Keratinocyte (primary cell): Measurements from ENCODE around the gene HUS1. TPM values are rescaled to one million over a fixed set of nuclear protein-coding genes. Genes with fewer than 3 reads are reported as not detected.
A peak's percentile ranks its signal among the peaks of the same experiment; 100 is the strongest.

Experiments
- DNase-seq: peaks from one replicate; pipeline ENCODE4 v3.0.0-alpha.2; 2011; ENCODE audit warnings: low read depth, missing footprints, low spot score
- FAIRE-seq: peaks from 2 replicates; lab custom pipeline; 2011; peaks lifted over from hg19 to GRCh38; lab: Jason Lieb, UNC
- H2AFZ ChIP-seq: 2 replicates; pipeline ENCODE4 v1.6.0; 2012; ENCODE audit warnings: low read length, control low read depth, inconsistent platforms; ENCODE audit not compliant: control insufficient read depth
- H3K27ac ChIP-seq: 2 replicates; pipeline ENCODE4 v1.5.1; 2011; ENCODE audit warnings: low read length; ENCODE audit not compliant: control insufficient read depth, insufficient read depth
- H3K27me3 ChIP-seq: 3 replicates; pipeline ENCODE4 v1.6.0; 2011; ENCODE audit warnings: low read length; ENCODE audit not compliant: control insufficient read depth, insufficient read depth; ENCODE audit errors: extremely low read depth
- H3K36me3 ChIP-seq, 2 experiments: 2 replicates in 1 of 2; 3 replicates in 1 of 2; pipeline ENCODE4 v1.5.1; 2011; ENCODE audit warnings: low read length in 2 of 2, mild to moderate bottlenecking in 1 of 2; ENCODE audit not compliant: control insufficient read depth in 2 of 2, insufficient read depth in 2 of 2; ENCODE audit errors: extremely low read depth in 1 of 2
- H3K4me1 ChIP-seq: 3 replicates; pipeline ENCODE4 v1.5.1; 2011; ENCODE audit warnings: low read length; ENCODE audit not compliant: control insufficient read depth, insufficient read depth; ENCODE audit errors: extremely low read depth
- H3K4me2 ChIP-seq: 3 replicates; pipeline ENCODE4 v1.6.0; 2011; ENCODE audit warnings: low read depth, low read length; ENCODE audit not compliant: control insufficient read depth, insufficient read depth; ENCODE audit errors: extremely low read depth
- H3K4me3 ChIP-seq, 3 experiments: fragments of 200-600 bp in 1 of 3; sonication (generic) in 1 of 3; 2 replicates in 2 of 3; 3 replicates in 1 of 3; pipeline ENCODE4 v1.5.1; 2011 to 2016; ENCODE audit warnings: low read length in 3 of 3, mild to moderate bottlenecking in 3 of 3, control low read depth in 2 of 3, inconsistent platforms in 1 of 3, low read depth in 1 of 3, mixed read lengths in 1 of 3, mixed run types in 1 of 3, moderate library complexity in 1 of 3; ENCODE audit not compliant: control insufficient read depth in 2 of 3, insufficient read depth in 2 of 3; ENCODE audit errors: extremely low read depth in 1 of 3
- H3K79me2 ChIP-seq: 2 replicates; pipeline ENCODE4 v1.6.0; 2012; ENCODE audit warnings: low read length; ENCODE audit not compliant: control insufficient read depth, insufficient read depth
- H3K9ac ChIP-seq: 3 replicates; pipeline ENCODE4 v1.6.0; 2011; ENCODE audit warnings: low read length; ENCODE audit not compliant: control insufficient read depth, insufficient read depth; ENCODE audit errors: extremely low read depth
- H3K9me1 ChIP-seq: 3 replicates; pipeline ENCODE4 v1.6.0; 2011; ENCODE audit warnings: low read length; ENCODE audit not compliant: control insufficient read depth, insufficient read depth; ENCODE audit errors: extremely low read depth
- H3K9me3 ChIP-seq: 2 replicates; pipeline ENCODE4 v1.5.1; 2012; ENCODE audit warnings: low read depth, low read length; ENCODE audit not compliant: control insufficient read depth
- H4K20me1 ChIP-seq: 3 replicates; pipeline ENCODE4 v1.6.0; 2011; ENCODE audit warnings: low read length; ENCODE audit not compliant: control insufficient read depth, insufficient read depth; ENCODE audit errors: extremely low read depth
- EZH2 ChIP-seq: IDR thresholded peaks from one replicate; pipeline ENCODE4 v1.6.1; 2012; ENCODE audit warnings: inconsistent platforms, mild to moderate bottlenecking, low read length, moderate library complexity
- dilution Hi-C: fragments of 300-500 bp; cut with MboI; formaldehyde crosslinking; loops from one replicate; pipeline ENCODE4 v1.7.0; 2020; ENCODE audit warnings: low sequenced_read_pairs; ENCODE audit not compliant: extremely low pct_ligation_motif_present
- polyA minus RNA-seq, 3 experiments: library from RNA; depleted of rRNA, polyadenylated mRNA; stranded (reverse); fragments of >200 nt; gene quantifications; 1 replicate in 1 of 3; 2 replicates in 1 of 3; 3 replicates in 1 of 3; pipeline ENCODE4 v1.2.3, GENCODE V29; 2011
- polyA plus RNA-seq, 5 experiments: library from polyadenylated mRNA; depleted of rRNA in 3 of 5; stranded (reverse) in 3 of 5; stranded (forward) in 1 of 5; unstranded in 1 of 5; fragments of >200 nt; gene quantifications; 1 replicate in 1 of 5; 2 replicates in 3 of 5; 3 replicates in 1 of 5; pipeline versions ENCODE4 v1.2.1 to v1.2.3, GENCODE V29; 2011 to 2012; ENCODE audit warnings: missing spikeins in 2 of 5, low read depth in 1 of 5, low replicate concordance in 1 of 5
- TF ChIP-seq, protein P1 (sequence below), 3 experiments: IDR thresholded peaks in 1 of 3; conservative IDR thresholded peaks in 1 of 3; optimal IDR thresholded peaks in 1 of 3; 2 replicates in 2 of 3; 3 replicates in 1 of 3; pipeline versions ENCODE3 to v1.5.1; 2011; ENCODE audit warnings: low read length in 3 of 3, mild to moderate bottlenecking in 3 of 3, moderate library complexity in 2 of 3, control low read depth in 1 of 3, inconsistent platforms in 1 of 3; ENCODE audit not compliant: insufficient read depth in 2 of 3; ENCODE audit errors: extremely low read depth in 1 of 3

HUS1 gene
- polyA plus RNA-seq, result 24.7 to 36.3 TPM (median 29.8 TPM) in 3 replicates
- polyA plus RNA-seq (2011; ENCODE audit: low read depth), result 12.5 TPM
- polyA plus RNA-seq (2011; cell fraction: cytosol; rRNA removed), result 22.8 and 39.5 TPM in 2 replicates
- polyA plus RNA-seq (2011; cell fraction: nucleus; rRNA removed), result 30.5 and 38.1 TPM in 2 replicates
- 18.5 TPM in 2 replicates for polyA plus RNA-seq (2012; ENCODE audit: low replicate concordance)
- polyA minus RNA-seq, result 11.2 to 43.8 TPM (median 27.8 TPM) in 3 replicates
- 17.5 TPM for polyA minus RNA-seq (2011; cell fraction: cytosol; rRNA and poly(A)+ RNA removed)
- polyA minus RNA-seq (2011; cell fraction: nucleus; rRNA and poly(A)+ RNA removed), result 12.8 and 27.0 TPM in 2 replicates

DNA sequence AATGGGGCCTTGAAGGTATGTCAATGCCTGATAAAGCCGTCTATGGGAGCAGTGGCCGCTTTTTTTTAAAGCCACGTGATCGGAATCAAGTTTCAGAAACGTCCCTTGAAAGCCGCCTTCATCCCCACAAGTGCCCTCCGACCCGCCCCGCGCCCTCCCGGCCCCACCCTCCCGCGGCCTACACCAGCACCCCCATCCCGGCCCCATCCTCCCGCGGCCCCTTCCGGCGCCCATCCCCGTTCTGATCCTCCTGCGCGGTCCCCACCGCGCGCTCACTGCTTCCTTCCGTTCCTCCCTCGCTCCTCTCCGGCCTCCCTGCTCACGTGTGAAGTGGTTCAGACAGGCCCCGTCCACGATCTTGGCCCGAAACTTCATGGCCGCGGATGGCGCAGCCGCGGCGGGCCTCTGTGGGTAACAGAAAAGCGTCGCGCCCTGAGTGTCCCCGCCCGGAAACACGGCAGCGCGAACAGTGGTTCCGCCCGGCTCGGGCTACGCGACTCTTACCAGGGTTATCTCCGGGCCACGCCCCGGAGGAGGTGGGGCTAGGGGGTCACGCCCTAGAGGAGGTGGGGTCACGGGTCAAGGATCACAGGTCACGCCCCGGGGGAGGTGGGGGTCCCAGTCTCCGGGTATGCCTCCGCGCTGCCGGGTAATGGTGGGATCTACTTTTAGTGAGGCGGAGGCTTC lies at the start of gene HUS1:
Gene HUS1 (minus strand): TSS at position 471 of the 687 bp plus-strand sequence. CDS start 96 bp downstream, at position 375.
- H3K36me3 ChIP-seq, result peaks cover 13 to 16% of the 10 kb centered on the region in 2 experiments
- H3K9ac ChIP-seq, result peak within 1 kb of the TSS; percentile 82
- H3K4me2 ChIP-seq, result peak within 1 kb of the TSS; percentile 85
- peaks cover 7% of the 10 kb centered on the region for H3K4me1 ChIP-seq
- peaks cover 11% of the 10 kb centered on the region for H3K79me2 ChIP-seq
- peak within 1 kb of the TSS; percentile 68 to 89 (median 70) for H3K4me3 ChIP-seq
- H3K27ac ChIP-seq, result peak within 1 kb of the TSS; percentile 69
- H4K20me1 ChIP-seq, result no peaks in the 10 kb centered on the region
- peak; percentile 19 for DNase-seq
- no peaks in the 10 kb centered on the region for H3K9me1 ChIP-seq
- H3K27me3 ChIP-seq, result no peaks in the 10 kb centered on the region
- TF ChIP-seq, protein P1, sequence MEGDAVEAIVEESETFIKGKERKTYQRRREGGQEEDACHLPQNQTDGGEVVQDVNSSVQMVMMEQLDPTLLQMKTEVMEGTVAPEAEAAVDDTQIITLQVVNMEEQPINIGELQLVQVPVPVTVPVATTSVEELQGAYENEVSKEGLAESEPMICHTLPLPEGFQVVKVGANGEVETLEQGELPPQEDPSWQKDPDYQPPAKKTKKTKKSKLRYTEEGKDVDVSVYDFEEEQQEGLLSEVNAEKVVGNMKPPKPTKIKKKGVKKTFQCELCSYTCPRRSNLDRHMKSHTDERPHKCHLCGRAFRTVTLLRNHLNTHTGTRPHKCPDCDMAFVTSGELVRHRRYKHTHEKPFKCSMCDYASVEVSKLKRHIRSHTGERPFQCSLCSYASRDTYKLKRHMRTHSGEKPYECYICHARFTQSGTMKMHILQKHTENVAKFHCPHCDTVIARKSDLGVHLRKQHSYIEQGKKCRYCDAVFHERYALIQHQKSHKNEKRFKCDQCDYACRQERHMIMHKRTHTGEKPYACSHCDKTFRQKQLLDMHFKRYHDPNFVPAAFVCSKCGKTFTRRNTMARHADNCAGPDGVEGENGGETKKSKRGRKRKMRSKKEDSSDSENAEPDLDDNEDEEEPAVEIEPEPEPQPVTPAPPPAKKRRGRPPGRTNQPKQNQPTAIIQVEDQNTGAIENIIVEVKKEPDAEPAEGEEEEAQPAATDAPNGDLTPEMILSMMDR (optimal IDR thresholded peaks at IDR 0.05 in 1 of 3, IDR thresholded peaks at IDR 0.05 in 1 of 3, conservative IDR thresholded peaks at IDR 0.05 in 1 of 3; ENCODE audit: extremely low read depth in 1 of 3, insufficient read depth in 2 of 3, low read length in 3 of 3), result no peak
- no peak for TF ChIP-seq EZH2
- no peaks in the 10 kb centered on the region for H3K9me3 ChIP-seq
- no peak for FAIRE-seq
- H2AFZ ChIP-seq, result peak within 1 kb of the TSS; percentile 84
- dilution Hi-C loops, result no loop called here

DNA sequence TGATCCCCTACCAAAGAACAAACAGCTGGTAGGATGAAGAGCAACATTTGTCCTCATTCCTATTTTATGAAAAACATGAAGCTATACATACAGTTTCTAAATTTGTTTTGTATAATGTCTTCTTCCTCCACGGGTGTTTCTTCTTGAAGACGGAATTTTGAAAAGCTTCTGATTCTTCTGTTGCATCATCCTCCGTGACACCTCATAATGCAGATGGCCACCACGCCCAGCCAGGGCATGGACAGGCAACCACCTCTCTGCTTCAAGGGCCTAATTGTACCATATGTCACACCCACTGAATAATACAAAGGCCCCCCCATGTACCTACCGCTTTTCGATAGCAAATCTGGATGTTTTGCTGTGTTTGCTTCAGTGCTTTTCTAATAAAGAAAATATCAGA lies 49.5 kb upstream of the HUS1 start, which contains the start of gene SUN3:
Gene SUN3 (minus strand): TSS at position 170 of the 400 bp plus-strand sequence. CDS start 169 bp downstream, at position 1.
- no peak for DNase-seq
- H3K4me2 ChIP-seq, result no peak within 1 kb of the TSS
- dilution Hi-C loops, result loop anchor here (5.0 kb wide), 1 partner anchor 37 kb away; no protein-coding TSS in a partner anchor
- no peaks in the 10 kb centered on the region for H3K36me3 ChIP-seq
- FAIRE-seq, result no peak
- H3K9me3 ChIP-seq, result no peaks in the 10 kb centered on the region
- no peak within 1 kb of the TSS for H3K27ac ChIP-seq
- H4K20me1 ChIP-seq, result no peaks in the 10 kb centered on the region
- no peaks in the 10 kb centered on the region for H3K4me1 ChIP-seq
- no peaks in the 10 kb centered on the region for H3K9me1 ChIP-seq
- H3K9ac ChIP-seq, result no peak within 1 kb of the TSS
- H3K79me2 ChIP-seq, result no peaks in the 10 kb centered on the region
- H3K27me3 ChIP-seq, result no peaks in the 10 kb centered on the region
- no peak within 1 kb of the TSS for H2AFZ ChIP-seq
- TF ChIP-seq, protein P1 (optimal IDR thresholded peaks at IDR 0.05 in 1 of 3, IDR thresholded peaks at IDR 0.05 in 1 of 3, conservative IDR thresholded peaks at IDR 0.05 in 1 of 3; ENCODE audit: extremely low read depth in 1 of 3, insufficient read depth in 2 of 3, low read length in 3 of 3), result no peak
- no peak within 1 kb of the TSS for H3K4me3 ChIP-seq
